Natural killer cell treated with Interleukin-12 subunit alpha and Interleukin-12 subunit beta and Interleukin-15 and Interleukin-18, amount 100 ng/mL, for 72 hours (primary cell): Measurements from ENCODE around the gene METRNL. TPM values are rescaled to one million over a fixed set of nuclear protein-coding genes. Genes with fewer than 3 reads are reported as not detected.
A peak's percentile ranks its signal among the peaks of the same experiment; 100 is the strongest.

Experiments
- ATAC-seq, 2 donors: fragments of 150-1000 bp; cut with Tn5 transposase in 1 of 2; sonication (Bioruptor Pico), chemical (Tn5 transposase) in 1 of 2; 2 replicates each; pipeline ENCODE4 v1.10.0; 2021
- DNase-seq: peaks from one replicate; pipeline ENCODE4 v3.0.0; 2022; ENCODE audit warnings: low spot score
- H3K27ac Mint-ChIP-seq, 2 donors: 1 replicate in 1 of 2; 2 replicates in 1 of 2; pipeline ENCODE4 v1.8.0; 2022; ENCODE audit warnings: mixed read lengths in 2 of 2, mild to moderate bottlenecking in 1 of 2, moderate library complexity in 1 of 2
- H3K27me3 Mint-ChIP-seq, 2 donors: 1 replicate in 1 of 2; 2 replicates in 1 of 2; pipeline ENCODE4 v1.8.0; 2022; ENCODE audit warnings: mixed read lengths in 2 of 2
- H3K36me3 Mint-ChIP-seq: one replicate; pipeline ENCODE4 v1.8.0; 2022; ENCODE audit warnings: mixed read lengths
- H3K4me1 Mint-ChIP-seq, 2 donors: 1 replicate in 1 of 2; 2 replicates in 1 of 2; pipeline ENCODE4 v1.8.0; 2022; ENCODE audit warnings: low read depth in 2 of 2, mixed read lengths in 2 of 2, mild to moderate bottlenecking in 1 of 2
- H3K4me3 Mint-ChIP-seq: one replicate; pipeline ENCODE4 v1.8.0; 2022; ENCODE audit warnings: mixed read lengths
- H3K9me3 Mint-ChIP-seq: 2 replicates; pipeline ENCODE4 v1.8.0; 2022; ENCODE audit warnings: mixed read lengths
- total RNA-seq, 2 donors: library from RNA; stranded (reverse); gene quantifications; one replicate each; pipeline ENCODE4 v1.2.3, GENCODE V29; 2022

Gene METRNL
- total RNA-seq, 2 donors from 2014 or later: 179 to 208 TPM

GRCh38 chr17:83067071-83067717, 12.2 kb upstream of the METRNL start:
- peaks cover 18 to 21% of the 10 kb centered on the region in 2 donors for H3K4me1 Mint-ChIP-seq
- H3K36me3 Mint-ChIP-seq: no peaks in the 10 kb centered on the region
- H3K4me3 Mint-ChIP-seq: no peak overlapping the region
- no peak overlapping the region for H3K27ac Mint-ChIP-seq
- DNase-seq (peak; percentile 54), ATAC-seq (no peak)
- no peaks in the 10 kb centered on the region for H3K9me3 Mint-ChIP-seq
- H3K27me3 Mint-ChIP-seq: no peaks in the 10 kb centered on the region

- Mint-ChIP-seq H3K4me3 (no peak overlapping the region), H3K27ac (no peak overlapping the region), H3K4me1 (peaks cover 19 to 23% of the 10 kb centered on the region in 2 donors), H3K27me3 (no peaks in the 10 kb centered on the region), H3K9me3 (no peaks in the 10 kb centered on the region), H3K36me3 (no peaks in the 10 kb centered on the region)
- peak; percentile 23 for DNase-seq
- ATAC-seq: no peak
Measured at GRCh38 chr17:83067718-83068261, 11.6 kb upstream of the METRNL start.

GRCh38 chr17:83068641-83069570, 10.5 kb upstream of the METRNL start:
- DNase-seq: no peak
- no peaks in the 10 kb centered on the region for H3K27me3 Mint-ChIP-seq
- no peak overlapping the region for H3K4me3 Mint-ChIP-seq
- no peaks in the 10 kb centered on the region for H3K36me3 Mint-ChIP-seq
- H3K9me3 Mint-ChIP-seq: no peaks in the 10 kb centered on the region
- H3K4me1 Mint-ChIP-seq: peaks cover 19 to 27% of the 10 kb centered on the region in 2 donors
- no peak for ATAC-seq
- no peak overlapping the region for H3K27ac Mint-ChIP-seq

- DNase-seq (no peak), ATAC-seq (no peak)
- Mint-ChIP-seq H3K4me3 (peak overlapping the region; percentile 32), H3K27me3 (no peaks in the 10 kb centered on the region), H3K4me1 (peaks cover 19 to 27% of the 10 kb centered on the region in 2 donors), H3K36me3 (no peaks in the 10 kb centered on the region), H3K27ac (no peak overlapping the region), H3K9me3 (no peaks in the 10 kb centered on the region)
Measured at GRCh38 chr17:83069571-83069906, 9.9 kb upstream of the METRNL start.

DNA sequence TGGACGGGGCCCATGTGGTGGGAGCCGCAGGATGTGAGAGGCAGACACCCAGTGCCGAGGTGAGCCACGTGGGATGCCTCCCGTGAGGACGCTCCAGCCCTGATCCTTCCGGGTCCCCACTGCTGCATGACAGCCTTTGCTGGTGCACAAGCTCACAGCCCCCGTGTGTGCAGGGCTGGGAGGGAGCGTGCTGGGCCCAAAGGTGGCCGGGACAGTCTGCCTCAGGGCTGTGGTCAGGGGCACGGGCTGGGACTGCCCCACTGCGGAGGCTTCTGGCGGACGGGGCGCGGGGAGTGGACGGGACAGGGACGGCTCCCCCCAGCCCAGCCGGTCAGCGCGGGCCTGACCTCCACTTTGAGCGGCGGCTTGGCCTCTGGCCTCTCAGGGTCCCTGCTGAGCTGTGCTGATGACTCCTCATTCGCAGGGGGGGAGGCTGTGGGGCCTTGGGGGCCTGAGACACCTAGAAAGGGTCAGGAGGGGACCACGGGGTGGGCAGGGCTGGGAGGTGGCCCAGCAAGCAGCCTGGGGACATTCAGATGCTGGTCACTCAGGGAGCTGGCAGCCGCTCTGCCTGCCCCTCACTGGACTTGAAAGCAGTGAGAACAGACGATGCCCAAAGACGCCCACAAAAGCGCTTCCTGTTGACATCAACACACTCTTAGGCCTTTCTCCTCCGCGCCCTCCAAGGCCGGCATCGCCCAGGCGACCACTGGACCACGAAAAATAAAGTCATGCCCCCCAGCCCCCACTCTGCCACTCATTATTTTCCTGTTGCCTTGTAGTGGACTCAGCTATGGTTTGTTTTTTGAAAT, 9.3 kb upstream of the METRNL start:
- peaks cover 19 to 27% of the 10 kb centered on the region in 2 donors for H3K4me1 Mint-ChIP-seq
- H3K27ac Mint-ChIP-seq: peak overlapping the region in 1 of 2 donors; percentile 14
- DNase-seq (no peak), ATAC-seq (no peak)
- peak overlapping the region; percentile 32 for H3K4me3 Mint-ChIP-seq
- H3K9me3 Mint-ChIP-seq: no peaks in the 10 kb centered on the region
- H3K27me3 Mint-ChIP-seq: no peaks in the 10 kb centered on the region
- H3K36me3 Mint-ChIP-seq: no peaks in the 10 kb centered on the region

- DNase-seq: no peak
- Mint-ChIP-seq H3K36me3 (no peaks in the 10 kb centered on the region), H3K4me3 (no peak overlapping the region), H3K9me3 (no peaks in the 10 kb centered on the region), H3K27ac (peak overlapping the region in 1 of 2 donors; percentile 14), H3K4me1 (peaks cover 19 to 27% of the 10 kb centered on the region in 2 donors), H3K27me3 (no peaks in the 10 kb centered on the region)
- no peak for ATAC-seq
Measured at GRCh38 chr17:83070800-83071341, 8.5 kb upstream of the METRNL start.

- ATAC-seq (no peak), DNase-seq (no peak)
- H3K27me3 Mint-ChIP-seq: no peaks in the 10 kb centered on the region
- no peaks in the 10 kb centered on the region for H3K9me3 Mint-ChIP-seq
- peaks cover 19 to 27% of the 10 kb centered on the region in 2 donors for H3K4me1 Mint-ChIP-seq
- no peaks in the 10 kb centered on the region for H3K36me3 Mint-ChIP-seq
- H3K4me3 Mint-ChIP-seq: no peak overlapping the region
- peak overlapping the region; percentile 14 to 75 for H3K27ac Mint-ChIP-seq
Measured at GRCh38 chr17:83071365-83071764, 8.0 kb upstream of the METRNL start.

GRCh38 chr17:83071966-83072562, 7.3 kb upstream of the METRNL start:
- peak overlapping the region; percentile 3 to 75 for H3K27ac Mint-ChIP-seq
- H3K9me3 Mint-ChIP-seq: no peaks in the 10 kb centered on the region
- no peak overlapping the region for H3K4me3 Mint-ChIP-seq
- peak; percentile 57 to 63 for ATAC-seq
- H3K36me3 Mint-ChIP-seq: no peaks in the 10 kb centered on the region
- peaks cover 19 to 28% of the 10 kb centered on the region in 2 donors for H3K4me1 Mint-ChIP-seq
- DNase-seq: no peak
- no peaks in the 10 kb centered on the region for H3K27me3 Mint-ChIP-seq

GRCh38 chr17:83072600-83073358, 6.6 kb upstream of the METRNL start:
- H3K27ac Mint-ChIP-seq: no peak overlapping the region
- peaks cover 19 to 30% of the 10 kb centered on the region in 2 donors for H3K4me1 Mint-ChIP-seq
- H3K27me3 Mint-ChIP-seq: peaks cover 0 to 4% of the 10 kb centered on the region in 2 donors
- no peak overlapping the region for H3K4me3 Mint-ChIP-seq
- DNase-seq (no peak), ATAC-seq (no peak)
- no peaks in the 10 kb centered on the region for H3K36me3 Mint-ChIP-seq
- H3K9me3 Mint-ChIP-seq: no peaks in the 10 kb centered on the region

DNA sequence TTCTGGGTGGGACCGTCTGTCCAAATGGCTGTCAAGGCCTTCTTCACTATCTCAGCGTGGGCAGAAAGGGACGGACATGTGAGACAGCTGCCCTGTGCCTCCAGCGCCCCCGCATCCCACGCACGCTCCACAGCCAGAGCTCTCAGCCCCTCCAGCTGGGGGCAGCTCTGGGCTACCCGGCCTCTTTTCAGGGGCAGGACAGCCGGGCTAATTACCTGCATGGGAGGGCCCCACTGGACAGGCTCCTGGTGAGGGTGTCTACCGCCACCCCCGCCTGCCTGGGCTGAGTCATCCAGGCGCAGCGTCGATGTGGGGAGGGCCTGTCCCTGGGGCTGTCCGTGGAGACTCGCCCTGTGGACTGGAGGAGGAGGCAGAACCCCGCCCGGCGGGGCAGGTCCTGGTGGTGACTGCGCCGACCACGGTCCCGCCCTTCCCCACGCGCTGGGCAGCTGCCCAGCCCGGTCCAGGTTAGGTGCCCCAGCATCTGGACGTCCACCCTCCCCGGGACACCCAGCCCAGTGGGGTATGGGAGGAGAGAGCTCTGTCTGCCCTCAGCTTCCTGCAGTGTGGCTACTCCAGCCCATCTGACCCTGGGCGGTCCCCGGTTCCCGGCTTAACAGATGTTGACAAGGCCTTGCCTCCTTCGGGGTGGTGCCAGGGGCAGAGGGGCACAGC, 5.9 kb upstream of the METRNL start:
- peaks cover 0 to 4% of the 10 kb centered on the region in 2 donors for H3K27me3 Mint-ChIP-seq
- H3K36me3 Mint-ChIP-seq: no peaks in the 10 kb centered on the region
- no peaks in the 10 kb centered on the region for H3K9me3 Mint-ChIP-seq
- no peak overlapping the region for H3K4me3 Mint-ChIP-seq
- H3K27ac Mint-ChIP-seq: no peak overlapping the region
- H3K4me1 Mint-ChIP-seq: peaks cover 19 to 28% of the 10 kb centered on the region in 2 donors
- peak in 1 of 2 donors; percentile 52 for ATAC-seq
- no peak for DNase-seq

GRCh38 chr17:83074486-83075223, 4.8 kb upstream of the METRNL start:
- H3K36me3 Mint-ChIP-seq: no peaks in the 10 kb centered on the region
- H3K27me3 Mint-ChIP-seq: peaks cover 0 to 4% of the 10 kb centered on the region in 2 donors
- H3K9me3 Mint-ChIP-seq: no peaks in the 10 kb centered on the region
- no peak overlapping the region for H3K27ac Mint-ChIP-seq
- peaks cover 17 to 25% of the 10 kb centered on the region in 2 donors for H3K4me1 Mint-ChIP-seq
- no peak overlapping the region for H3K4me3 Mint-ChIP-seq
- DNase-seq: no peak
- no peak for ATAC-seq
